WTC11 (cell line): ENCODE results near the gene CKAP2L.

Source experiments
- IRF2 ChIP-seq: sonication (generic); formaldehyde crosslinking; IDR thresholded peaks from 2 replicates; pipeline ENCODE4 v1.8.0; 2022; ENCODE audit warnings: low read depth, missing genetic modification reagents, borderline replicate concordance
- PRRX2 ChIP-seq: fragments of 250-450 bp; sonication (Bioruptor Pico); IDR thresholded peaks from 2 replicates; pipeline ENCODE4 v1.8.0; 2021; ENCODE audit warnings: mild to moderate bottlenecking
- TF ChIP-seq, protein P1 (sequence below): sonication (generic); formaldehyde crosslinking; IDR thresholded peaks from 2 replicates; pipeline ENCODE4 v1.8.1; 2023; ENCODE audit warnings: mild to moderate bottlenecking, missing genetic modification reagents, borderline replicate concordance
- TF ChIP-seq, protein P2 (sequence below): fragments of 200-600 bp; IDR thresholded peaks from 2 replicates; pipeline ENCODE4 v1.8.0; 2022; ENCODE audit warnings: antibody characterized with exemption
- TF ChIP-seq, protein P3 (sequence below): sonication (generic); formaldehyde crosslinking; IDR thresholded peaks from 2 replicates; pipeline ENCODE4 v1.8.1; 2022; ENCODE audit warnings: missing genetic modification reagents, borderline replicate concordance

DNA sequence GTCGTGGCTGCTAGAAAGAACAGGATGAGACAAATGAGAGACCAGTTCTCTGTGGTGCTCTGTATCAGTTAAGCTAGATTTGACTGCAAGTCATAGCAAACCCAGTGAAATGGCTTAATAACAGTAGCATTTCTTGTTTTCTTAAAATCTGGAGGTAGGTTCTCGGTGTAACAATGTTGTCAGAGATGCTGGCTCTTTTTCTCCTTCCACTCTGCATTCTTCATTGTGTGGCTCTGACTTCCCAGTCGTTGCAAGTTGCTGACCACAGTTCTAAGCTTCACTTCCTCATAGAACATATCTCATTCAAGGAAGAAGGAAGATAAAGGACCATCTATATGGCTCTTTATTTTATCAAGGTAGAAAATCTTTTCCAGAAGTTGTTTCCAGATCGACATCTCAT is 7.9 kb upstream of the CKAP2L start:
- TF ChIP-seq PRRX2 (no peak), IRF2 (CRISPR knock-in tag) (no peak)
- TF ChIP-seq, protein P1, sequence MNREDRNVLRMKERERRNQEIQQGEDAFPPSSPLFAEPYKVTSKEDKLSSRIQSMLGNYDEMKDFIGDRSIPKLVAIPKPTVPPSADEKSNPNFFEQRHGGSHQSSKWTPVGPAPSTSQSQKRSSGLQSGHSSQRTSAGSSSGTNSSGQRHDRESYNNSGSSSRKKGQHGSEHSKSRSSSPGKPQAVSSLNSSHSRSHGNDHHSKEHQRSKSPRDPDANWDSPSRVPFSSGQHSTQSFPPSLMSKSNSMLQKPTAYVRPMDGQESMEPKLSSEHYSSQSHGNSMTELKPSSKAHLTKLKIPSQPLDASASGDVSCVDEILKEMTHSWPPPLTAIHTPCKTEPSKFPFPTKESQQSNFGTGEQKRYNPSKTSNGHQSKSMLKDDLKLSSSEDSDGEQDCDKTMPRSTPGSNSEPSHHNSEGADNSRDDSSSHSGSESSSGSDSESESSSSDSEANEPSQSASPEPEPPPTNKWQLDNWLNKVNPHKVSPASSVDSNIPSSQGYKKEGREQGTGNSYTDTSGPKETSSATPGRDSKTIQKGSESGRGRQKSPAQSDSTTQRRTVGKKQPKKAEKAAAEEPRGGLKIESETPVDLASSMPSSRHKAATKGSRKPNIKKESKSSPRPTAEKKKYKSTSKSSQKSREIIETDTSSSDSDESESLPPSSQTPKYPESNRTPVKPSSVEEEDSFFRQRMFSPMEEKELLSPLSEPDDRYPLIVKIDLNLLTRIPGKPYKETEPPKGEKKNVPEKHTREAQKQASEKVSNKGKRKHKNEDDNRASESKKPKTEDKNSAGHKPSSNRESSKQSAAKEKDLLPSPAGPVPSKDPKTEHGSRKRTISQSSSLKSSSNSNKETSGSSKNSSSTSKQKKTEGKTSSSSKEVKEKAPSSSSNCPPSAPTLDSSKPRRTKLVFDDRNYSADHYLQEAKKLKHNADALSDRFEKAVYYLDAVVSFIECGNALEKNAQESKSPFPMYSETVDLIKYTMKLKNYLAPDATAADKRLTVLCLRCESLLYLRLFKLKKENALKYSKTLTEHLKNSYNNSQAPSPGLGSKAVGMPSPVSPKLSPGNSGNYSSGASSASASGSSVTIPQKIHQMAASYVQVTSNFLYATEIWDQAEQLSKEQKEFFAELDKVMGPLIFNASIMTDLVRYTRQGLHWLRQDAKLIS: no peak
- TF ChIP-seq, protein P2, sequence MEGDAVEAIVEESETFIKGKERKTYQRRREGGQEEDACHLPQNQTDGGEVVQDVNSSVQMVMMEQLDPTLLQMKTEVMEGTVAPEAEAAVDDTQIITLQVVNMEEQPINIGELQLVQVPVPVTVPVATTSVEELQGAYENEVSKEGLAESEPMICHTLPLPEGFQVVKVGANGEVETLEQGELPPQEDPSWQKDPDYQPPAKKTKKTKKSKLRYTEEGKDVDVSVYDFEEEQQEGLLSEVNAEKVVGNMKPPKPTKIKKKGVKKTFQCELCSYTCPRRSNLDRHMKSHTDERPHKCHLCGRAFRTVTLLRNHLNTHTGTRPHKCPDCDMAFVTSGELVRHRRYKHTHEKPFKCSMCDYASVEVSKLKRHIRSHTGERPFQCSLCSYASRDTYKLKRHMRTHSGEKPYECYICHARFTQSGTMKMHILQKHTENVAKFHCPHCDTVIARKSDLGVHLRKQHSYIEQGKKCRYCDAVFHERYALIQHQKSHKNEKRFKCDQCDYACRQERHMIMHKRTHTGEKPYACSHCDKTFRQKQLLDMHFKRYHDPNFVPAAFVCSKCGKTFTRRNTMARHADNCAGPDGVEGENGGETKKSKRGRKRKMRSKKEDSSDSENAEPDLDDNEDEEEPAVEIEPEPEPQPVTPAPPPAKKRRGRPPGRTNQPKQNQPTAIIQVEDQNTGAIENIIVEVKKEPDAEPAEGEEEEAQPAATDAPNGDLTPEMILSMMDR: no peak
- TF ChIP-seq, protein P3, sequence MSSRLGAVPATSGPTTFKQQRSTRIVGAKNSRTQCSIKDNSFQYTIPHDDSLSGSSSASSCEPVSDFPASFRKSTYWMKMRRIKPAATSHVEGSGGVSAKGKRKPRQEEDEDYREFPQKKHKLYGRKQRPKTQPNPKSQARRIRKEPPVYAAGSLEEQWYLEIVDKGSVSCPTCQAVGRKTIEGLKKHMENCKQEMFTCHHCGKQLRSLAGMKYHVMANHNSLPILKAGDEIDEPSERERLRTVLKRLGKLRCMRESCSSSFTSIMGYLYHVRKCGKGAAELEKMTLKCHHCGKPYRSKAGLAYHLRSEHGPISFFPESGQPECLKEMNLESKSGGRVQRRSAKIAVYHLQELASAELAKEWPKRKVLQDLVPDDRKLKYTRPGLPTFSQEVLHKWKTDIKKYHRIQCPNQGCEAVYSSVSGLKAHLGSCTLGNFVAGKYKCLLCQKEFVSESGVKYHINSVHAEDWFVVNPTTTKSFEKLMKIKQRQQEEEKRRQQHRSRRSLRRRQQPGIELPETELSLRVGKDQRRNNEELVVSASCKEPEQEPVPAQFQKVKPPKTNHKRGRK (CRISPR knock-in tag): no peak
